H1 (cell line): ENCODE measurements around the gene LTBP1. TPM values are rescaled to one million over a fixed set of nuclear protein-coding genes. Genes with fewer than 3 reads are reported as not detected.

Source experiments
- POLR2AphosphoS5 ChIP-seq: IDR thresholded peaks from 2 replicates; pipeline ENCODE4 v1.6.1; 2011; ENCODE audit warnings: low read depth, low read length
- POU5F1 ChIP-seq: IDR thresholded peaks from 2 replicates; pipeline ENCODE4 v1.6.1; 2011; ENCODE audit warnings: low read depth, mild to moderate bottlenecking, low read length, moderate library complexity
- RXRA ChIP-seq: IDR thresholded peaks from 2 replicates; pipeline ENCODE4 v1.6.1; 2011; ENCODE audit warnings: low read depth, mild to moderate bottlenecking, low read length, moderate library complexity; ENCODE audit not compliant: insufficient read depth
- polyA plus RNA-seq, 7 experiments: library from polyadenylated mRNA; depleted of rRNA in 3 of 7; stranded (reverse) in 5 of 7; unstranded in 2 of 7; fragments of >200 nt in 5 of 7; fragments of 200-250 nt in 2 of 7; gene quantifications; 1 replicate in 5 of 7; 2 replicates in 1 of 7; 4 replicates in 1 of 7; pipeline versions ENCODE4 v1.2.1 to v1.2.3, GENCODE V29; 2011 to 2013; ENCODE audit warnings: missing spikeins in 2 of 7, mixed read lengths in 2 of 7
- total RNA-seq: library from RNA; stranded (reverse); fragmentation: NEBNext Ultra II Directional; extraction: Animal tissue kit (Norgen Biotek cat#: 25700); gene quantifications from 2 replicates; pipeline ENCODE4 v1.2.1, GENCODE V29; 2021

The LTBP1 gene
- total and polyA plus RNA-seq, 2 of the 8 experiments (the other 6 are each of a cell fraction or from before 2014, with no cell fraction given): 15.4 to 24.7 TPM

GRCh38 chr2:33110461-33110860 is 163.7 kb downstream of the LTBP1 start (continued):
- no peak for TF ChIP-seq POU5F1
- no peak for TF ChIP-seq RXRA
- no peak for TF ChIP-seq POLR2AphosphoS5
